Measurements from ENCODE around the gene EGFL8.
A peak's percentile ranks its signal among the peaks of the same experiment; 100 is the strongest.

Gene EGFL8

GRCh38 chr6:32147401-32148132 is 16.8 kb upstream of the EGFL8 start:
- no peak for DNase-seq

DNA sequence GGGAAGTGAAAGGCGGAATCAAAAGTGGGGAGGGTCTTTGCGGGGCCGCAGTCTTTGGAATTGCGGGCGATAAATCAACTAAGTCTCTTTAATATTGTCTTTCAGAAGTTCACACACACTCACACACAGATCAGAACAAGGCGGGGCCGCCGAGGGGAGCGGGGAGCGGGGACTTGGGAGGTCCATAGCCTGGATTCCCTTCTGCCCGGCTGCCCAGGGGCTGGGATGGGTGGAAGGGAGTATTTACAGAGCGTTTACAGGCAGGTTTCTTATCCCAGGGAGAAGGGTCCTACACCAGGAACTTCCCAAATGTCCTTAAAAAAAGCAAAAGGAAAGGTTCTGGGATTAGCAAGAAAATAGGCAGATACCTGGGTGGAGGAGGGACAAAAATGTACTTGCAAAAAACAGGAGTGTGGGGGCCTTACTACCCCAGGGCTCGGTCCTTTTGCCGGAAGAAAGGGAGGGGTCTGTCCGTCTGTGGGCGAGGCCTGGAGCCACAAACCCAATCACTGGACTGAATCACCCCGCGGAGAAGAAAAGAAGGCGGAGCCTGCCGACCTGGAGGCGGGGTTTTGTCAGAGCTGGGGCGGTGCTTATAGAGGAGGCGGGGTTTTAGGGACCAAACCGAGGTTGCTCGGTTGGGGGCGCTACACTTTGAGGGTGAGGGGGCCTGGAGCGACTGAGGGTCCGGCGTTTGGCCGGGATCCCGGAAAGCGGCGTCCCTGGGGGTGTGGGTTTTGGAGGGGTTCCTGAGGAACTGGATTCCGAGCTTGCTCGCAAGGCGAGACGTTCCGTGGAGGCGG is 15.9 kb upstream of the EGFL8 start:
- DNase-seq, result no peak

DNA sequence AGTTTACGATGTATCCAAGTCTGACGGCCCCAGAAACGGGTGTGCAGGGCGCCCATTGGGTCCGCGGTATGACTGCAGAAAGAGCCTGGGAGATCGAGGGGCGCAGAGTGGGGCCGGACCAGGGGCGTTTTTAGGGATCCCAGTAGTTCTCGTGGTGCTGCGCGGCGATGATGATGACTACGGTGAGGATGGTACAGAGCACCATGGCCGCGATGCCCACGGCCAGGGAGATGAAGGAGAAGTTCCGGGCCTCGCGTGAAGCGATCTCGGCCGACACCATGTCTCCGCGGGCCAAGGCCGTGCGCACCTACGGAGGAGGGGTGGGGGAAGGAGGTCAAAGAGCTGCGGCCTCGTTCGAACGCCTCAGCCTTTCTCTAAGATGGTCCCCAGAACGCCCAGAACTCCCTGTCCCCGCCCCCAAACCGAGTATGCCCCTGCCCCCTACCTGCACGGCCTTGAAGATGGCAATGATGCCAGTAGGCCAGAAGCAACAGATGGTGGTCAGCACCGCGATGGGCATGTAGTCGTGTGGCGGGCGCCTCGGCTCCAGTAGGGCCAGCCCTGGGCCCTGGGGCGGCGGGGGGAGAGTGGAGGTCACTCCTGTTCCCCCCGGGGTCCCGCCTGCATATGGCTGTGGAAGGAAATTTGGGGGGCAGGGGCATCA is 15.2 kb upstream of the EGFL8 start:
- no peak for DNase-seq

GRCh38 chr6:32149932-32150870 is 14.2 kb upstream of the EGFL8 start:
- DNase-seq, result no peak

- peak; percentile 49 for DNase-seq
These were observed 13.1 kb upstream of the EGFL8 start for GRCh38 chr6:32151181-32151862.

DNA sequence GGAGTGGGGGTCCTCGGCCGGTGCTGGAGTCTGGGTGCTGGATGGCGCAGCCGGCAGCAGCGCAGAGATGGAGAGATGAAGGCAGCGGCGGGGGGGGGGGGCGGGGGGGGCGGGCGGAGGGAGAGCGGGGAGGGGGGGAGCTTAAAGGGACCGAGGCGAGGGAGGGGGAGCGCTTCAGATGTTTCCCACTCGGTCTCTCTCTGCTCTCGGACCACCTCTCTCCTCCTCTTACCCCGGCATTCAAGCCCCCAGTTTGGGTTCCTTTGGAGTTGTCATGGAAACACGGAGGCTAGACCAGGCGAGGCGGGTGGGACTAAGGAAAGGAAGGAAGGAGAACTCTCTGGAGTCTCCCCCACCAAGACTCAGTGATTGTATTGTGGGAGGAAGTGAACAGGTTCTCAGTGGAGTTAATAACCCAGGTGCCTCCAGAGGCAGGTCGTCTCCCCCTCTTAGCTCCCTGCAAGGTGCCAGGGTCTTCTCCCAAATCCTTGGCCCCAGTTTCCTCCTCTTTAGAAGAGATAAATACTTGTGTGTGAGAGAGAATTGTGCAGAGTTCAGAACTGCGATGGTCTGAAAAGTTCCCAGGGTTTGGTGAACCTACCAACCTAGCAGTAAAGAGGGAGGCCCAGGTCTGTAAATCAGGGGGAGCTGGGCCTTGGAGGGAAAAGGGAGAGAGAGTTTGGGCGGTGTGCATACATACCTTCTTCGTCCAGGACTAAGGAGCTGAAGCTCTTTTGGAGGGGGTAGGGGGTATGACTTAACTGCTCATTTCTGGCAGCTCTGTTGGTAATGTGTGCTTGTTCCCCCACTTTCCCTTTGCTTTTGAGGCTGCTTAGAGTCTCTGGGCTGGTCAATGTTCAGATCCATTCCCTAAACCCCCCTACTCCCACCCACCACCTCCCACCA is 12.3 kb upstream of the EGFL8 start, which contains the start of gene PRRT1:
Gene PRRT1 (minus strand): TSS at position 77 of the 906 bp plus-strand sequence. CDS start 112 bp downstream, outside the sequence.
- no peak for DNase-seq

GRCh38 chr6:32152769-32153563 is 11.4 kb upstream of the EGFL8 start:
- no peak for DNase-seq

- DNase-seq, result peak; percentile 84
These were observed 10.6 kb upstream of the EGFL8 start, which contains the start of gene PPT2 for GRCh38 chr6:32153564-32154513. PPT2 (plus strand) TSS chr6:32154141; CDS start chr6:32154595, 454 bp downstream.

DNA sequence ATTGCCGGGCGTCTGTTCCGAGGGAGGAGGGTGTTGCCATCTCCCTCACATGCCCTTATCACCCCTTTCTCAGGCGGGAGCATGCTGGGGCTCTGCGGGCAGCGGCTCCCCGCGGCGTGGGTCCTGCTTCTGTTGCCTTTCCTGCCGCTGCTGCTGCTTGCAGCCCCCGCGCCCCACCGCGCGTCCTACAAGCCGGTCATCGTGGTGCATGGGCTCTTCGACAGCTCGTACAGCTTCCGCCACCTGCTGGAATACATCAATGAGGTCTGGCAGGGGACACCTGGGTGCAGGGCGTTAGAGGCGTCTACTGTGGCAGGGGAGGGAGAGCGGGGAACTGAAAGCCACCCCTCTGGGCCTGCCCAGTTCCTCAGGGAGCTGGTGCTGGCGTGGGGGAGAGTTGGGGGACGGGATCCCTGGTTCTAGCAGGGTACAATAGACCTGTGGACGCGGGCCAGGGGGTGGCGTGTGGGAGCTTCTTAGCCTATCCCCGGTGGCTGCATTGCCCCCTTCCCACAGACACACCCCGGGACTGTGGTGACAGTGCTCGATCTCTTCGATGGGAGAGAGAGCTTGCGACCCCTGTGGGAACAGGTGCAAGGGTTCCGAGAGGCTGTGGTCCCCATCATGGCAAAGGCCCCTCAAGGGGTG is 9.8 kb upstream of the EGFL8 start:
- DNase-seq, result peak; percentile 13

- DNase-seq, result no peak
These were observed 7.5 kb upstream of the EGFL8 start for GRCh38 chr6:32156891-32157290.

- DNase-seq, result no peak
These were observed 6.3 kb upstream of the EGFL8 start for GRCh38 chr6:32158052-32158451.

DNA sequence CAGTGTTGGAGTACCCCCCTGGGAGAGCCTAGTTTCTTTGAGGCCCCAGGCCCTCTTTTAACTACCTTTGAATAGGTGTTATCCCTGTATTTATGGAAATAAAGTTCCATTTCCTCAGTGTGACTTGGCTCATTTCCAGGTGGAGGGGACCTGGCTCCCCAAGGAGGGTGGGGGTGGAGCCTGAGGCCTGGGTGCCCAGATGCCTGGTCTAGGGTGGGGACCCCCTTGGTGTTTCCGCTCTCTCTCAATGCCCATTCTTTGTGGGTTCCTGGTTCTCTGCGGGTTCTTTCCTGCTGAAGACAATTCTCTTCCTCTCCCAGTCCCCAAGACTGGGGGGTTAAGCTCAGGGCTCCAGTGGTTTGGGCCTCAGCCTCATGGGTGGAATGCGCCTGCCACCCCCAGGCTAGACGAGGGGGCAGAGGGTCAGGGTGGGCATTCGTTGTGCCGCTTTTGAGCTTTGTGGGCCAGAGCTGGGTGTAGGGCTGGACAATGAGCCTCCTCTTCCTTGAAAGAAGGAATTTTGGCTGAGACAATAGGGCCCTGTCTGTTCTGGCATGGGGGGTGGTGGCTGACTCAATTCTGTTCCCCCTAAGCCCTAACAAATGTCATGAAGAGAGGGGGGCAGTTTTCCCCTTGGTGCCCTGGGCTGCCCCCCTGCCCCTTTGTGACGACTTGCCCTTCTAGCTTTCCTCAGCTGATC is 686 bp upstream of the EGFL8 start:
- DNase-seq, result no peak

- no peak for DNase-seq
These were observed 2.1 kb downstream of the EGFL8 start for GRCh38 chr6:32166411-32167061.

DNA sequence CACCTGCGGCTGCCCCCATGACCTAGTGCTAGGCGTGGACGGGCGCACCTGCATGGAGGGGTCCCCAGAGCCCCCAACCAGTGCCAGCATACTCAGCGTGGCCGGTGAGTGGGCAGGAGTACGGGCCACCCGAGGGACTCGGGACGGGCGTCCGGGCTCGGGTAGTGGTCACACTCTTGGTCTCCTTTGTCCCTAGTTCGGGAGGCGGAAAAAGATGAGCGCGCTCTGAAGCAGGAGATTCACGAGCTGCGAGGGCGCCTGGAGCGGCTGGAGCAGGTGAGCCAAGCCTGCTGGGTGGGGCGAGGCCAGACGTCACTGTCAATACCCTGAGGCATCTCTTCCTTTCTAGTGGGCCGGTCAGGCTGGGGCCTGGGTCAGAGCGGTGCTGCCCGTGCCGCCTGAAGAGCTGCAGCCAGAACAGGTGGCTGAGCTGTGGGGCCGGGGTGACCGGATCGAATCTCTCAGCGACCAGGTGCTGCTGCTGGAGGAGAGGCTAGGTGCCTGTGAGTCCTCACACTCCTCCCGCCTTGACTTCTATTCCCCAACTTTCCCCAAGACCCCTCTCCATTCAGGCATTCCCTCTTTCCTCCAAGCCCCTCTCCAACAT is 2.9 kb downstream of the EGFL8 start:
- DNase-seq, result no peak

DNA sequence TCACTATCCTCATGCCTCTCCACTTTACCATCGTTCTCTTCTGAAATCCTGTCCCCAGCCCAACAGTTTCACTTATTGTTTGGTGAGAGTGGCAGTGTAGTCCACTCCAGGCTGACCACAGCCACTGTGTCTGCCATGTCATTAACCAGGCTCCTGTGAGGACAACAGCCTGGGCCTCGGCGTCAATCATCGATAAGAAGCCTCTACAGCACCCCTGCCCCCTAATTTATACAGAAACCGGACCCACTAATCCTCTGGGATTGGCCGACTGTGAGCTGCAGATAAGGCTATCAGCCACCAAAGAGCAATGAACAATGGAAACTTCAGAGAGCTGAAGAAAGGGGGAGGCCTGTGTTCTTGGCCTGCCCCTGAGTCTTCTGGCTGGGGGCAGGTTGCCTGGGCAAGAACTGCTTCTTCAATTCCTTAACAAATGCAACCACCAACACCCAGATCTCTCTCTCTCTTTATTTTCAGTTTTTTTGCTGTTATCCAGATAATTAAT is 3.4 kb downstream of the EGFL8 start:
- no peak for DNase-seq

DNA sequence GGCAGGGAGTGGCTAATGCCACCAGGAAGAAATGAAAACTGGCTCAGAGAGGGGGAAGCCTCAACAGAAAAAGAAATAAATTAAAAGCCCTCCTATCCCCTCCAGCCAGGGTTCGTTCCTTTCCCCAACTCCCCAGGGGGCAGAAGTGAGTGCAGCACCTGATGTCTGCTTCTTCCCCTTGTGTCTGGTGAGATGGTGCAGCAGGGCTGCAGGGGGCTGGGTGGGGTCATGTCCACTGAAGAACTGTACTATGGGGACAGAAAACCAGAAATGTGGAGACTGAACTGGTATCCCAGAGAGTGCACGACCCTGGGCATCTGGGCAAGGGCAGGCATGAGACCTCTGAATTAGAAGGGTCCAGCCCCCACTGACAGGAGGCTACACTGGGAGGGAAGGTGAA is 4.0 kb downstream of the EGFL8 start:
- no peak for DNase-seq
